ENCODE data around the gene NPRL2.

The NPRL2 gene

DNA sequence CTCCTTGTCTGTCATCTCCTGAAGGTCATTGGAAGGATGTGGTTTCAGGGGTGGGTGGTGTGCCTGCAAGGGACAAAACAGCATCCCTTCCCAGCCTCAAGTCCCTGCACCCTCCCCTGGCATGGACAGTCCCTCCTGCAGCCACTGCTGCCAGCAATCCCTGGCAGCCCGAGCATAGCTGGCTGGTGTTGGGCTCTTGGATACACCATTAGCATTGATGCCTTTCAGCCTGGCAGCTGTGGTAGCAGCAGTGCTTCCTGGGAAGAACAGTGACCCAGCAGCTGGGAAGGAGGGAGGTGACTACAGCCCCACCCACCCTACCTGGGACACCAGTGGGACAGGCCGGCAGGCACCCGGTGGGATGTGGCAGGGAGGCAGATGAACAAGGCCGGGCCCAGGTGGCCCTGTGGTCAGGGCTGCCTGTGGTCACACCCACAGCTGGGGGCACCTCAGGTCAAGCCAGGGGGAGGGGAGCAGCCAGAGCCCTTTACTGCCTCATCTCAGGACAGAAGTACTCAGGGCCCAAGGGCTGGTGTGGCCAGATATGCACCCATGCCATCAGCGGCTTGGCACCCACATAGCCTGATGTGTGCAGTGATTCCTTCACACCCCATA lies 41.6 kb upstream of the NPRL2 start:
- H3K79me1 ChIP-seq (replicated peaks; ENCODE audit: low read length, poor library complexity, severe bottlenecking) = no peaks in the 10 kb centered on the region
- H3K4me2 ChIP-seq (ENCODE audit: low read length, poor library complexity, severe bottlenecking) = no peak overlapping the region
- no peaks in the 10 kb centered on the region for H3K9me3 ChIP-seq (ENCODE audit: control insufficient read depth, low read length)
- H4K91ac ChIP-seq (ENCODE audit: low read length) = no peak overlapping the region
- no peak for DNase-seq
- no peak overlapping the region for H2AFZ ChIP-seq (ENCODE audit: low read depth, low read length)
- H2BK5ac ChIP-seq (ENCODE audit: low read depth, low read length, poor library complexity, severe bottlenecking) = no peak overlapping the region
- no peak overlapping the region for H3K9ac ChIP-seq (ENCODE audit: low read length)
- no peaks in the 10 kb centered on the region for H3K36me3 ChIP-seq (ENCODE audit: control insufficient read depth in 1 of 2, insufficient read depth in 2 of 2, low read depth in 1 of 2, low read length in 2 of 2)
- 73% methylated on average over 5 of the region's 5 CpGs for WGBS
- H2BK12ac ChIP-seq (ENCODE audit: low read length in 2 of 2) = no peak overlapping the region
- H3K23ac ChIP-seq (ENCODE audit: low read length in 2 of 2) = no peak overlapping the region
- H2BK120ac ChIP-seq (ENCODE audit: low read depth, low read length) = no peak overlapping the region
- peaks cover 34 to 42% of the 10 kb centered on the region in 2 experiments for H3K27me3 ChIP-seq (ENCODE audit: control insufficient read depth in 1 of 2, insufficient read depth in 1 of 2, low read length in 2 of 2)
- H3K14ac ChIP-seq (ENCODE audit: low read length in 2 of 2) = no peak overlapping the region
- peaks cover 30% of the 10 kb centered on the region for H3K4me1 ChIP-seq (ENCODE audit: control insufficient read depth, insufficient read depth, low read depth, low read length)
- no peak overlapping the region for H3K18ac ChIP-seq (ENCODE audit: low read depth in 1 of 2, low read length in 2 of 2)
- no peak overlapping the region for H3K4ac ChIP-seq (ENCODE audit: low read depth in 1 of 2, low read length in 2 of 2)
- no peak overlapping the region for H2BK15ac ChIP-seq (ENCODE audit: low read depth, poor library complexity, severe bottlenecking)
- no peak overlapping the region for H3K4me3 ChIP-seq (ENCODE audit: insufficient read depth in 1 of 2, low read depth in 1 of 2, low read length in 2 of 2)
- H3K27ac ChIP-seq (ENCODE audit: low read length, poor library complexity, severe bottlenecking) = no peak overlapping the region
- H2AK5ac ChIP-seq (ENCODE audit: low read length, severe bottlenecking) = no peak overlapping the region
- no peak overlapping the region for H4K8ac ChIP-seq (ENCODE audit: low read length)

- peaks cover 31% of the 10 kb centered on the region for H3K4me1 ChIP-seq (ENCODE audit: control insufficient read depth, insufficient read depth, low read depth, low read length)
- no peak overlapping the region for H2AFZ ChIP-seq (ENCODE audit: low read depth, low read length)
- H3K14ac ChIP-seq (ENCODE audit: low read length in 2 of 2) = peak overlapping the region in 1 of 2 experiments; percentile 29
- peaks cover 27 to 43% of the 10 kb centered on the region in 2 experiments for H3K27me3 ChIP-seq (ENCODE audit: control insufficient read depth in 1 of 2, insufficient read depth in 1 of 2, low read length in 2 of 2)
- no peak overlapping the region for H2BK12ac ChIP-seq (ENCODE audit: low read length in 2 of 2)
- no peak overlapping the region for H3K4ac ChIP-seq (ENCODE audit: low read depth in 1 of 2, low read length in 2 of 2)
- H2BK15ac ChIP-seq (ENCODE audit: low read depth, poor library complexity, severe bottlenecking) = no peak overlapping the region
- no peaks in the 10 kb centered on the region for H3K36me3 ChIP-seq (ENCODE audit: control insufficient read depth in 1 of 2, insufficient read depth in 2 of 2, low read depth in 1 of 2, low read length in 2 of 2)
- no peak overlapping the region for H3K4me3 ChIP-seq (ENCODE audit: insufficient read depth in 1 of 2, low read depth in 1 of 2, low read length in 2 of 2)
- no peak overlapping the region for H2AK5ac ChIP-seq (ENCODE audit: low read length, severe bottlenecking)
- no peak overlapping the region for H3K9ac ChIP-seq (ENCODE audit: low read length)
- H4K8ac ChIP-seq (ENCODE audit: low read length) = no peak overlapping the region
- no peak overlapping the region for H3K18ac ChIP-seq (ENCODE audit: low read depth in 1 of 2, low read length in 2 of 2)
- H3K4me2 ChIP-seq (ENCODE audit: low read length, poor library complexity, severe bottlenecking) = no peak overlapping the region
- H3K27ac ChIP-seq (ENCODE audit: low read length, poor library complexity, severe bottlenecking) = no peak overlapping the region
- H2BK120ac ChIP-seq (ENCODE audit: low read depth, low read length) = no peak overlapping the region
- DNase-seq = no peak
- H3K79me1 ChIP-seq (replicated peaks; ENCODE audit: low read length, poor library complexity, severe bottlenecking) = no peaks in the 10 kb centered on the region
- H2BK5ac ChIP-seq (ENCODE audit: low read depth, low read length, poor library complexity, severe bottlenecking) = no peak overlapping the region
- no peak overlapping the region for H4K91ac ChIP-seq (ENCODE audit: low read length)
- H3K23ac ChIP-seq (ENCODE audit: low read length in 2 of 2) = no peak overlapping the region
- 80% methylated on average over 12 of the region's 12 CpGs for WGBS
- H3K9me3 ChIP-seq (ENCODE audit: control insufficient read depth, low read length) = no peaks in the 10 kb centered on the region
Measured at GRCh38 chr3:50390508-50391224, 40.1 kb upstream of the NPRL2 start.

- H3K27ac ChIP-seq (ENCODE audit: low read length, poor library complexity, severe bottlenecking) = no peak overlapping the region
- WGBS = 83% methylated on average over 6 of the region's 6 CpGs
Measured at GRCh38 chr3:50389414-50389767, 38.8 kb upstream of the NPRL2 start.

GRCh38 chr3:50388720-50389413 lies 38.3 kb upstream of the NPRL2 start:
- no peak overlapping the region for H2BK12ac ChIP-seq (ENCODE audit: low read length in 2 of 2)
- H3K23ac ChIP-seq (ENCODE audit: low read length in 2 of 2) = no peak overlapping the region
- H4K91ac ChIP-seq (ENCODE audit: low read length) = no peak overlapping the region
- H3K9ac ChIP-seq (ENCODE audit: low read length) = no peak overlapping the region
- no peaks in the 10 kb centered on the region for H3K36me3 ChIP-seq (ENCODE audit: control insufficient read depth in 1 of 2, insufficient read depth in 2 of 2, low read depth in 1 of 2, low read length in 2 of 2)
- no peak for DNase-seq
- no peak overlapping the region for H2BK120ac ChIP-seq (ENCODE audit: low read depth, low read length)
- H2BK15ac ChIP-seq (ENCODE audit: low read depth, poor library complexity, severe bottlenecking) = no peak overlapping the region
- H3K79me1 ChIP-seq (replicated peaks; ENCODE audit: low read length, poor library complexity, severe bottlenecking) = no peaks in the 10 kb centered on the region
- no peak overlapping the region for H2AFZ ChIP-seq (ENCODE audit: low read depth, low read length)
- H2AK5ac ChIP-seq (ENCODE audit: low read length, severe bottlenecking) = no peak overlapping the region
- H3K4me3 ChIP-seq (ENCODE audit: insufficient read depth in 1 of 2, low read depth in 1 of 2, low read length in 2 of 2) = no peak overlapping the region
- peak overlapping the region; percentile 64 for H3K27ac ChIP-seq (ENCODE audit: low read length, poor library complexity, severe bottlenecking)
- no peak overlapping the region for H3K18ac ChIP-seq (ENCODE audit: low read depth in 1 of 2, low read length in 2 of 2)
- no peaks in the 10 kb centered on the region for H3K9me3 ChIP-seq (ENCODE audit: control insufficient read depth, low read length)
- H3K4ac ChIP-seq (ENCODE audit: low read depth in 1 of 2, low read length in 2 of 2) = no peak overlapping the region
- no peak overlapping the region for H4K8ac ChIP-seq (ENCODE audit: low read length)
- H2BK5ac ChIP-seq (ENCODE audit: low read depth, low read length, poor library complexity, severe bottlenecking) = peak overlapping the region; percentile 3
- peaks cover 29 to 60% of the 10 kb centered on the region in 2 experiments for H3K27me3 ChIP-seq (ENCODE audit: control insufficient read depth in 1 of 2, insufficient read depth in 1 of 2, low read length in 2 of 2)
- H3K4me2 ChIP-seq (ENCODE audit: low read length, poor library complexity, severe bottlenecking) = peak overlapping the region; percentile 43
- WGBS = 76% methylated on average over 16 of the region's 22 CpGs
- H3K4me1 ChIP-seq (ENCODE audit: control insufficient read depth, insufficient read depth, low read depth, low read length) = peaks cover 31% of the 10 kb centered on the region
- no peak overlapping the region for H3K14ac ChIP-seq (ENCODE audit: low read length in 2 of 2)

More at GRCh38 chr3:50389414-50389767, 38.8 kb upstream of the NPRL2 start:
- H2BK5ac ChIP-seq (ENCODE audit: low read depth, low read length, poor library complexity, severe bottlenecking) = no peak overlapping the region
- no peak overlapping the region for H4K8ac ChIP-seq (ENCODE audit: low read length)
- H3K9me3 ChIP-seq (ENCODE audit: control insufficient read depth, low read length) = no peaks in the 10 kb centered on the region
- peaks cover 31% of the 10 kb centered on the region for H3K4me1 ChIP-seq (ENCODE audit: control insufficient read depth, insufficient read depth, low read depth, low read length)
- H3K4me2 ChIP-seq (ENCODE audit: low read length, poor library complexity, severe bottlenecking) = no peak overlapping the region
- no peak overlapping the region for H2BK120ac ChIP-seq (ENCODE audit: low read depth, low read length)
- peak overlapping the region; percentile 55 for H2AK5ac ChIP-seq (ENCODE audit: low read length, severe bottlenecking)
- no peak overlapping the region for H3K9ac ChIP-seq (ENCODE audit: low read length)
- no peak for DNase-seq
- H3K79me1 ChIP-seq (replicated peaks; ENCODE audit: low read length, poor library complexity, severe bottlenecking) = no peaks in the 10 kb centered on the region
- H3K27me3 ChIP-seq (ENCODE audit: control insufficient read depth in 1 of 2, insufficient read depth in 1 of 2, low read length in 2 of 2) = peaks cover 30 to 56% of the 10 kb centered on the region in 2 experiments
- H3K4me3 ChIP-seq (ENCODE audit: insufficient read depth in 1 of 2, low read depth in 1 of 2, low read length in 2 of 2) = no peak overlapping the region
- no peak overlapping the region for H2AFZ ChIP-seq (ENCODE audit: low read depth, low read length)
- H2BK15ac ChIP-seq (ENCODE audit: low read depth, poor library complexity, severe bottlenecking) = no peak overlapping the region
- H3K4ac ChIP-seq (ENCODE audit: low read depth in 1 of 2, low read length in 2 of 2) = no peak overlapping the region
- H3K36me3 ChIP-seq (ENCODE audit: control insufficient read depth in 1 of 2, insufficient read depth in 2 of 2, low read depth in 1 of 2, low read length in 2 of 2) = no peaks in the 10 kb centered on the region
- H3K14ac ChIP-seq (ENCODE audit: low read length in 2 of 2) = no peak overlapping the region
- H4K91ac ChIP-seq (ENCODE audit: low read length) = no peak overlapping the region
- H3K18ac ChIP-seq (ENCODE audit: low read depth in 1 of 2, low read length in 2 of 2) = no peak overlapping the region
- H3K23ac ChIP-seq (ENCODE audit: low read length in 2 of 2) = no peak overlapping the region
- H2BK12ac ChIP-seq (ENCODE audit: low read length in 2 of 2) = no peak overlapping the region
